Measurements from ENCODE around the gene CMIP.

CMIP gene

DNA sequence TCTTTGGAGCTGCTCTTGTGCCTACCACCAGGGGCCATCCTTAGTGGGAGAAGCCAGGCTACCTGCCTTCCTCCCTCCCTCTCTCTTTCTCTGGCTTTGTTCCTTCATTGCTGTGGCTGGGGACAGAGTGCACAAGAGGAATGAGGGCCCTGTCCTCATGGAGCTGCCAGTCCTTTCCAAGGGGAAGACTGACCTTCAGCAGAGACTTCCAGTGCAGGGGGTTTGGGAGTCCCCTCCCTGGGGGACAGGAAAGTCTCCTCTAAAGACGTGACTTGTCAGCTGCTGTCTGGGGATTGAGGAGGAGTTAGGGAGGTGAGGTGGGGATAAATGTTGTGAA is 108.1 kb downstream of the CMIP start:
- H4K20me1 ChIP-seq (ENCODE audit: low read depth, low read length), result 0 out of 2 replicates have a peak, but pooled peaks cover 3% of the 10 kb centered on the region
- H3K27ac ChIP-seq (ENCODE audit: low read depth, low read length), result no peak overlapping the region
- no peaks in the 10 kb centered on the region for H3K9me2 ChIP-seq (replicated peaks; ENCODE audit: insufficient read depth, low read length)
- H3K9me3 ChIP-seq (ENCODE audit: insufficient read depth, low read length), result no peaks in the 10 kb centered on the region
- peaks cover 19% of the 10 kb centered on the region for H3K79me2 ChIP-seq (ENCODE audit: insufficient read depth, low read length)
- H3K4me2 ChIP-seq (ENCODE audit: low read depth, low read length, poor library complexity, severe bottlenecking), result no peak overlapping the region
- TF ChIP-seq CTCF (IDR thresholded peaks at IDR 0.05; ENCODE audit: insufficient read depth, low read length, poor library complexity, severe bottlenecking) (no peak), EZH2phosphoT487 (conservative IDR thresholded peaks at IDR 0.05; ENCODE audit: low read length) (no peak)
- no peak overlapping the region for H3K9ac ChIP-seq (ENCODE audit: low read length)
- H2AFZ ChIP-seq (ENCODE audit: low read depth, low read length, severe bottlenecking), result no peak overlapping the region
- no peak overlapping the region for H3K4me3 ChIP-seq (ENCODE audit: insufficient read depth, low read length, poor library complexity, severe bottlenecking)
- no peaks in the 10 kb centered on the region for H3F3A ChIP-seq (ENCODE audit: insufficient read depth)
- no peaks in the 10 kb centered on the region for H3K27me3 ChIP-seq (ENCODE audit: low read length)
- H3K36me3 ChIP-seq (ENCODE audit: low read length), result no peaks in the 10 kb centered on the region

DNA sequence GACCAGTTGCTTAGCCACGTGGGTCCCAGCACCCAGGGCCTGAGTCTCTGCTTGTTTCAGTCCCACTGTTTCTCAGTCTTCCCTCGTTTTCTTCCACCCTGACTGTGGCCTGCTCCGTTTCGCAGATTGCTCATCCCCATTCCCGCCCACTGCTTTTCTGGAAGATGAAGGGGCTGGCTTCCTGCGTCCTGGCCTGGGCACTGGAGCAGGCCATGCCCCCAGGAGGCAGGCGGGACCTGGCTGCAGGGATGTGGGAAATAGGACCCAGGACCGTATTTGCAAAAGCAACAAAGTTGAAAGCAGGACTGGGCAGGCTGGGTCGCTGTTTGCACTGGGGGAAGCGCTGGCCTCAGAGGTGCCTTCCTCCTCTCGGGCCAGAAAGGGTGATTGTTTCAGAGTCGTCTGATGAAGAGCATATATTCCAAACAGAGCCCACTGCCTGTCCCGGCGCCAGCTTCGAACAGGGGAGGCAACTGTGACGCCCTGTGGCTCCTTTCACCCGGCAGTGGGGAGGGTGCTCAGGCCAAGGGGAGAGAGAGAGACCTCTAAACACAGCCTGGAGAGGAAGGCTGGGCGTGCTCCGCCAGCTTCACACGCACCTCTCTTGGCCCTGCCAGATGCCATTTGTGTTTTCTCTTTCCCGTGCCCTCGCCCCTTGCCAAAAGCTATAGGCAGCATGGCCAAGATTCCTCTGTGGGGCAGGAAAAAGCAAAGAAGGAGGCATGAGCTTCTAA is 108.6 kb downstream of the CMIP start:
- Histone ChIP-seq H3K9ac (ENCODE audit: low read length) (no peak overlapping the region), H2AFZ (ENCODE audit: low read depth, low read length, severe bottlenecking) (no peak overlapping the region), H4K20me1 (ENCODE audit: low read depth, low read length) (0 out of 2 replicates have a peak, but pooled peaks cover 7% of the 10 kb centered on the region), H3K9me3 (ENCODE audit: insufficient read depth, low read length) (no peaks in the 10 kb centered on the region), H3F3A (ENCODE audit: insufficient read depth) (no peaks in the 10 kb centered on the region), H3K36me3 (ENCODE audit: low read length) (no peaks in the 10 kb centered on the region), H3K9me2 (replicated peaks; ENCODE audit: insufficient read depth, low read length) (no peaks in the 10 kb centered on the region), H3K4me3 (ENCODE audit: insufficient read depth, low read length, poor library complexity, severe bottlenecking) (no peak overlapping the region), H3K4me2 (ENCODE audit: low read depth, low read length, poor library complexity, severe bottlenecking) (no peak overlapping the region), H3K27me3 (ENCODE audit: low read length) (no peaks in the 10 kb centered on the region), H3K79me2 (ENCODE audit: insufficient read depth, low read length) (peaks cover 19% of the 10 kb centered on the region), H3K27ac (ENCODE audit: low read depth, low read length) (no peak overlapping the region)
- TF ChIP-seq EZH2phosphoT487 (conservative IDR thresholded peaks at IDR 0.05; ENCODE audit: low read length), result no peak
- no peak for TF ChIP-seq CTCF (IDR thresholded peaks at IDR 0.05; ENCODE audit: insufficient read depth, low read length, poor library complexity, severe bottlenecking)

DNA sequence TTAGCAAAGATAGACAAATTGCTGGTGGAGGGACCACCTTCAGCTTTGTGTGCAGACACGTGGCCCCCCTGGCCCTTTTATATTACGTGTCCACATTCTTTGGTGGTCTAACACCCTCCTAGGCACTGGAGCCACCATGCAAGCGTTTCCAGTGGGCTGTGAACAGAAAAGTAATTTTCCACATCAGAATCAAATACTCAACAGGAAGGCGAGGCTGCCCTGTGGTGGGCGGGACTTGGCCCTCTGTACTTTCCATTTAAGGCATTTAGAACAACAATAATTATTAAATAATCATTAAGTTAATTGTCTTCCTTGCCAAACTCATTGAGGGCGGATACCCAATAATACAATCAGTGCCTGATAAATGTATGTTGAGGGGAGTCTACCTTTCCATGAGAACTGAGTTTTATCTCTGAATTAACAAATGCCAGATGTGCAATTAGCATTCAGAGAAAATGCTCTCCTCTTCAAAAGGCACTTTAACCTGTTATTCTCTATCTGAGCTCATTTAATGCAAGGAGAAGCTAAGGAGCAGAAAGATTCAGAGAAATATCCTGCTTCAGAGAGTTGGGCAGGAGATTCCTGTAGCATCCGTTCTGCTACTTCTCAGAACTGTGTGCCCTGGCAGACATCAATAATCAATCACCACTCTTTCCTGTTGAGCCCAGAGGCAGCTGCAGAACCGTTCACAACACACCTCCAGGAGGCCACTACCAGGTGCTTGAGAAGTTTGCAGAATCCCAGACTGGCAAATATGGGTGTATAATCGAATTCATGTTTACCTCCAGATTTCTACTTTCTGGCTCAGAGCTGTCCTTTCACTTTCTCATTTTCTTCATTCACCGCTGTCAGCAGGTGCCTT is 109.4 kb downstream of the CMIP start:
- H3K9me3 ChIP-seq (ENCODE audit: insufficient read depth, low read length), result no peaks in the 10 kb centered on the region
- no peak overlapping the region for H3K4me3 ChIP-seq (ENCODE audit: insufficient read depth, low read length, poor library complexity, severe bottlenecking)
- H3K79me2 ChIP-seq (ENCODE audit: insufficient read depth, low read length), result peaks cover 13% of the 10 kb centered on the region; the same call in 1 of the 2 replicates
- H2AFZ ChIP-seq (ENCODE audit: low read depth, low read length, severe bottlenecking), result no peak overlapping the region
- TF ChIP-seq CTCF (IDR thresholded peaks at IDR 0.05; ENCODE audit: insufficient read depth, low read length, poor library complexity, severe bottlenecking) (no peak), EZH2phosphoT487 (conservative IDR thresholded peaks at IDR 0.05; ENCODE audit: low read length) (no peak)
- no peaks in the 10 kb centered on the region for H3F3A ChIP-seq (ENCODE audit: insufficient read depth)
- H3K36me3 ChIP-seq (ENCODE audit: low read length), result no peaks in the 10 kb centered on the region
- H3K27me3 ChIP-seq (ENCODE audit: low read length), result no peaks in the 10 kb centered on the region
- H3K9me2 ChIP-seq (replicated peaks; ENCODE audit: insufficient read depth, low read length), result no peaks in the 10 kb centered on the region
- H3K9ac ChIP-seq (ENCODE audit: low read length), result no peak overlapping the region
- 0 out of 2 replicates have a peak, but pooled peaks cover 7% of the 10 kb centered on the region for H4K20me1 ChIP-seq (ENCODE audit: low read depth, low read length)
- no peak overlapping the region for H3K27ac ChIP-seq (ENCODE audit: low read depth, low read length)
- no peak overlapping the region for H3K4me2 ChIP-seq (ENCODE audit: low read depth, low read length, poor library complexity, severe bottlenecking)
